Tibial nerve (tissue), 4 donors: ENCODE data around the gene FKTN.

Experiments used
- EP300 ChIP-seq, 2 donors: sonication (generic); formaldehyde crosslinking; IDR thresholded peaks; one replicate each; pipeline ENCODE4 v1.6.1; 2017; ENCODE audit warnings: antibody characterized with exemption in 2 of 2, mild to moderate bottlenecking in 1 of 2
- POLR2A ChIP-seq, 2 donors: fragments of 450-650 bp; IDR thresholded peaks; one replicate each; pipeline ENCODE4 v1.6.1; 2017; ENCODE audit warnings: antibody characterized with exemption in 2 of 2, mild to moderate bottlenecking in 2 of 2, moderate library complexity in 2 of 2
- TF ChIP-seq, protein P1 (sequence below), 5 experiments: fragments of 200-600 bp in 3 of 5; fragments of 450-650 bp in 2 of 5; sonication (generic) in 3 of 5; IDR thresholded peaks; one replicate each; pipeline ENCODE4 v1.5.1; 2016 to 2019; ENCODE audit warnings: antibody characterized with exemption in 5 of 5, mild to moderate bottlenecking in 3 of 5, moderate library complexity in 2 of 5

DNA sequence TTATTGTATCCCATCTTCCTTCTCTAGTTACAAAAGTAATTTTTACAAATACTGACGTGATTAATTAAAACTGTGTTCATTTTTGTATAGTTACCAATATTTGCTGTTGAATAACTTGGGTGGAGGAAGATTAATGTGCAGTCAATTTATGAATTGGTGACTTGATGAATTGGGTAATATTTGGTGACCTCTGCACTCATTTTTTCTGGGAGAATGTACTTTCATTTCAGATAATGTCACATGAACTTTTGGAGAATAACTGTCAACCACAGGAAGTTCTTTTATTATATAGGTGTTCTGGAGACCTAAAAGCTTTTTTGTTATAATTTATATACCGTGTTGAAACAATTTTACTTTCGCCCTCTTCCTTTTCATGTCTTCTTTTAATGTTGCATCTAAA is 26.4 kb upstream of the FKTN start:
- no peak for TF ChIP-seq EP300 (IDR thresholded peaks at IDR 0.05)
- TF ChIP-seq, protein P1, sequence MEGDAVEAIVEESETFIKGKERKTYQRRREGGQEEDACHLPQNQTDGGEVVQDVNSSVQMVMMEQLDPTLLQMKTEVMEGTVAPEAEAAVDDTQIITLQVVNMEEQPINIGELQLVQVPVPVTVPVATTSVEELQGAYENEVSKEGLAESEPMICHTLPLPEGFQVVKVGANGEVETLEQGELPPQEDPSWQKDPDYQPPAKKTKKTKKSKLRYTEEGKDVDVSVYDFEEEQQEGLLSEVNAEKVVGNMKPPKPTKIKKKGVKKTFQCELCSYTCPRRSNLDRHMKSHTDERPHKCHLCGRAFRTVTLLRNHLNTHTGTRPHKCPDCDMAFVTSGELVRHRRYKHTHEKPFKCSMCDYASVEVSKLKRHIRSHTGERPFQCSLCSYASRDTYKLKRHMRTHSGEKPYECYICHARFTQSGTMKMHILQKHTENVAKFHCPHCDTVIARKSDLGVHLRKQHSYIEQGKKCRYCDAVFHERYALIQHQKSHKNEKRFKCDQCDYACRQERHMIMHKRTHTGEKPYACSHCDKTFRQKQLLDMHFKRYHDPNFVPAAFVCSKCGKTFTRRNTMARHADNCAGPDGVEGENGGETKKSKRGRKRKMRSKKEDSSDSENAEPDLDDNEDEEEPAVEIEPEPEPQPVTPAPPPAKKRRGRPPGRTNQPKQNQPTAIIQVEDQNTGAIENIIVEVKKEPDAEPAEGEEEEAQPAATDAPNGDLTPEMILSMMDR (IDR thresholded peaks at IDR 0.05) = no peak
- no peak for TF ChIP-seq POLR2A (IDR thresholded peaks at IDR 0.05)
